ENCODE data around the gene MT3. TPM values are rescaled to one million over a fixed set of nuclear protein-coding genes. Genes with fewer than 3 reads are reported as not detected.

Gene MT3
- total and polyA plus RNA-seq, 2 experiments from 2014 or later: not detected

- DNase-seq (ENCODE audit: low spot score): no peak
- Histone ChIP-seq H3K9me2 (ENCODE audit: insufficient read depth) (no peaks in the 10 kb centered on the region), H3K4me2 (no peak overlapping the region), H3K36me3 (ENCODE audit: insufficient read depth) (no peaks in the 10 kb centered on the region), H3K4me1 (ENCODE audit: insufficient read depth) (peaks cover 24% of the 10 kb centered on the region; the same call in 1 of the 2 replicates), H3K27me3 (ENCODE audit: insufficient read depth) (peaks cover 100% of the 10 kb centered on the region), H3K27ac (ENCODE audit: low read depth) (no peak overlapping the region), H3F3A (replicated peaks; ENCODE audit: low read depth) (peaks cover 12% of the 10 kb centered on the region; the same call in 1 of the 2 replicates), H3K79me2 (replicated peaks; ENCODE audit: insufficient read depth) (no peaks in the 10 kb centered on the region), H3K4me3 (no peak overlapping the region), H2AFZ (no peak overlapping the region), H4K20me1 (replicated peaks; ENCODE audit: insufficient read depth) (peaks cover 19% of the 10 kb centered on the region)
- TF ChIP-seq EZH2phosphoT487 (IDR thresholded peaks at IDR 0.05; ENCODE audit: unreplicated experiment): no peak
- no peak for TF ChIP-seq CREB1 (CRISPR knock-in tag; IDR thresholded peaks at IDR 0.05; ENCODE audit: low read depth)
- TF ChIP-seq NANOG (IDR thresholded peaks at IDR 0.05; ENCODE audit: borderline replicate concordance): no peak
- TF ChIP-seq ETS1 (IDR thresholded peaks at IDR 0.05): no peak
- peaks cover 23% of the 10 kb centered on the region for H3K4me1 Mint-ChIP-seq
- no peaks in the 10 kb centered on the region for H3K9me3 Mint-ChIP-seq
- H3K27me3 Mint-ChIP-seq (ENCODE audit: insufficient read depth, low read depth, poor library complexity): peaks cover 99% of the 10 kb centered on the region
- ATAC-seq: no peak
- no peak overlapping the region for H3K4me3 Mint-ChIP-seq
- H3K27ac Mint-ChIP-seq: no peak overlapping the region
- H3K36me3 Mint-ChIP-seq (ENCODE audit: low read depth): peaks cover 14% of the 10 kb centered on the region; the same call in 1 of the 3 replicates
Measured at GRCh38 chr16:56629531-56629930, 40.2 kb downstream of the MT3 start.

- Mint-ChIP-seq H3K27me3 (ENCODE audit: insufficient read depth, low read depth, poor library complexity) (peaks cover 99% of the 10 kb centered on the region), H3K4me3 (no peak overlapping the region), H3K4me1 (peaks cover 28% of the 10 kb centered on the region), H3K36me3 (ENCODE audit: low read depth) (peaks cover 14% of the 10 kb centered on the region; the same call in 2 of the 3 replicates), H3K9me3 (no peaks in the 10 kb centered on the region; the same call in 2 of the 3 replicates), H3K27ac (no peak overlapping the region)
- Histone ChIP-seq H3K4me2 (no peak overlapping the region), H3F3A (replicated peaks; ENCODE audit: low read depth) (peaks cover 9% of the 10 kb centered on the region; the same call in 1 of the 2 replicates), H3K4me1 (ENCODE audit: insufficient read depth) (peaks cover 22% of the 10 kb centered on the region; the same call in 1 of the 2 replicates), H3K79me2 (replicated peaks; ENCODE audit: insufficient read depth) (no peaks in the 10 kb centered on the region), H2AFZ (no peak overlapping the region), H3K4me3 (no peak overlapping the region), H3K9me2 (ENCODE audit: insufficient read depth) (no peaks in the 10 kb centered on the region), H3K27me3 (ENCODE audit: insufficient read depth) (peaks cover 100% of the 10 kb centered on the region), H4K20me1 (replicated peaks; ENCODE audit: insufficient read depth) (peaks cover 19% of the 10 kb centered on the region), H3K27ac (ENCODE audit: low read depth) (no peak overlapping the region), H3K36me3 (ENCODE audit: insufficient read depth) (no peaks in the 10 kb centered on the region)
- ATAC-seq (no peak), DNase-seq (ENCODE audit: low spot score) (no peak)
- no peak for TF ChIP-seq NANOG (IDR thresholded peaks at IDR 0.05; ENCODE audit: borderline replicate concordance)
- peak; percentile 33 for TF ChIP-seq EZH2 (IDR thresholded peaks at IDR 0.05; ENCODE audit: low read depth, unreplicated experiment)
- no peak for TF ChIP-seq CTCF (conservative IDR thresholded peaks at IDR 0.05; ENCODE audit: low read depth in 2 of 2)
- TF ChIP-seq ZNF331 (CRISPR knock-in tag; IDR thresholded peaks at IDR 0.05; ENCODE audit: low read depth): no peak
Measured at GRCh38 chr16:56630134-56630533, 40.8 kb downstream of the MT3 start.

All from GM23338 (cell line).